Thoracic aorta (tissue), 2 donors: ENCODE data around the gene SLC39A2. TPM values are rescaled to one million over a fixed set of nuclear protein-coding genes. Genes with fewer than 3 reads are reported as not detected.

Experiments
- ATAC-seq: fragments of 150-250 bp; one replicate; pipeline ENCODE4 v1.8.0; 2017; ENCODE audit warnings: low read depth; ENCODE audit not compliant: insufficient number of reproducible peaks, low FRiP score
- DNase-seq: peaks from one replicate; pipeline ENCODE4 v3.0.0-alpha.2; 2020; ENCODE audit warnings: low spot score
- H3K27ac ChIP-seq, 2 donors: fragments of 200-600 bp; sonication (generic); 1 replicate in 1 of 2; 2 replicates in 1 of 2; pipeline ENCODE4 v1.5.1; 2016; ENCODE audit warnings: mild to moderate bottlenecking in 2 of 2, moderate library complexity in 2 of 2
- H3K27me3 ChIP-seq: fragments of 200-600 bp; sonication (generic); replicated peaks from 2 replicates; pipeline ENCODE4 v1.6.0; 2016; ENCODE audit warnings: mild to moderate bottlenecking; ENCODE audit not compliant: insufficient read depth
- H3K36me3 ChIP-seq: fragments of 200-600 bp; sonication (generic); one replicate; pipeline ENCODE4 v1.5.1; 2016
- H3K4me1 ChIP-seq, 2 donors: fragments of 200-600 bp; sonication (generic); 1 replicate in 1 of 2; 2 replicates in 1 of 2; pipeline versions ENCODE4 v1.5.1 to v1.6.0; 2016; ENCODE audit warnings: low read depth in 2 of 2, mild to moderate bottlenecking in 1 of 2; ENCODE audit not compliant: control insufficient read depth in 1 of 2
- H3K4me3 ChIP-seq: fragments of 200-600 bp; sonication (generic); 2 replicates; pipeline ENCODE4 v1.5.1; 2016; ENCODE audit warnings: mild to moderate bottlenecking
- H3K9me3 ChIP-seq: fragments of 200-600 bp; sonication (generic); 2 replicates; pipeline ENCODE4 v1.5.1; 2016
- total RNA-seq, 2 donors: library from RNA; depleted of rRNA; stranded (reverse); fragments of >200 nt; gene quantifications; one replicate each; pipeline versions ENCODE4 v1.1.0 to v1.2.3, GENCODE V29; 2016
- TF ChIP-seq, protein P1 (sequence below): fragments of 200-600 bp; sonication (generic); IDR thresholded peaks from one replicate; pipeline ENCODE4 v1.5.1; 2019; ENCODE audit warnings: antibody characterized with exemption

Gene SLC39A2
- total RNA-seq, 2 donors from 2014 or later, result not detected

- H3K9me3 ChIP-seq, result no peaks in the 10 kb centered on the region
- DNase-seq (no peak), ATAC-seq (no peak)
- TF ChIP-seq, protein P1, sequence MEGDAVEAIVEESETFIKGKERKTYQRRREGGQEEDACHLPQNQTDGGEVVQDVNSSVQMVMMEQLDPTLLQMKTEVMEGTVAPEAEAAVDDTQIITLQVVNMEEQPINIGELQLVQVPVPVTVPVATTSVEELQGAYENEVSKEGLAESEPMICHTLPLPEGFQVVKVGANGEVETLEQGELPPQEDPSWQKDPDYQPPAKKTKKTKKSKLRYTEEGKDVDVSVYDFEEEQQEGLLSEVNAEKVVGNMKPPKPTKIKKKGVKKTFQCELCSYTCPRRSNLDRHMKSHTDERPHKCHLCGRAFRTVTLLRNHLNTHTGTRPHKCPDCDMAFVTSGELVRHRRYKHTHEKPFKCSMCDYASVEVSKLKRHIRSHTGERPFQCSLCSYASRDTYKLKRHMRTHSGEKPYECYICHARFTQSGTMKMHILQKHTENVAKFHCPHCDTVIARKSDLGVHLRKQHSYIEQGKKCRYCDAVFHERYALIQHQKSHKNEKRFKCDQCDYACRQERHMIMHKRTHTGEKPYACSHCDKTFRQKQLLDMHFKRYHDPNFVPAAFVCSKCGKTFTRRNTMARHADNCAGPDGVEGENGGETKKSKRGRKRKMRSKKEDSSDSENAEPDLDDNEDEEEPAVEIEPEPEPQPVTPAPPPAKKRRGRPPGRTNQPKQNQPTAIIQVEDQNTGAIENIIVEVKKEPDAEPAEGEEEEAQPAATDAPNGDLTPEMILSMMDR, result no peak
- no peak overlapping the region for H3K27ac ChIP-seq
- no peaks in the 10 kb centered on the region for H3K27me3 ChIP-seq
- H3K4me3 ChIP-seq, result no peak overlapping the region
- no peaks in the 10 kb centered on the region for H3K36me3 ChIP-seq
- H3K4me1 ChIP-seq, result no peaks in the 10 kb centered on the region
Observed at GRCh38 chr14:21033133-21033698, 34.1 kb downstream of the SLC39A2 start.

- Histone ChIP-seq H3K27ac (no peak within 1 kb of the TSS), H3K4me3 (no peak within 1 kb of the TSS), H3K36me3 (no peaks in the 10 kb centered on the region), H3K4me1 (peaks cover 11 to 13% of the 10 kb centered on the region in 2 donors), H3K27me3 (no peaks in the 10 kb centered on the region), H3K9me3 (no peaks in the 10 kb centered on the region)
- ATAC-seq (no peak), DNase-seq (no peak)
- TF ChIP-seq, protein P1, result no peak
Observed at GRCh38 chr14:21034707-21035106, 35.6 kb downstream of the SLC39A2 start, which contains the start of gene RNASE13. Gene RNASE13, minus strand, starts transcription at chr14:21034807. Its CDS starts 519 bp downstream, at chr14:21034288.

GRCh38 chr14:21036751-21037150, 37.7 kb downstream of the SLC39A2 start:
- no peak for ATAC-seq
- Histone ChIP-seq H3K27ac (no peak overlapping the region), H3K36me3 (no peaks in the 10 kb centered on the region), H3K9me3 (no peaks in the 10 kb centered on the region), H3K4me3 (no peak overlapping the region), H3K27me3 (no peaks in the 10 kb centered on the region), H3K4me1 (peaks cover 13 to 17% of the 10 kb centered on the region in 2 donors)
- no peak for DNase-seq
- TF ChIP-seq, protein P1, result no peak

DNA sequence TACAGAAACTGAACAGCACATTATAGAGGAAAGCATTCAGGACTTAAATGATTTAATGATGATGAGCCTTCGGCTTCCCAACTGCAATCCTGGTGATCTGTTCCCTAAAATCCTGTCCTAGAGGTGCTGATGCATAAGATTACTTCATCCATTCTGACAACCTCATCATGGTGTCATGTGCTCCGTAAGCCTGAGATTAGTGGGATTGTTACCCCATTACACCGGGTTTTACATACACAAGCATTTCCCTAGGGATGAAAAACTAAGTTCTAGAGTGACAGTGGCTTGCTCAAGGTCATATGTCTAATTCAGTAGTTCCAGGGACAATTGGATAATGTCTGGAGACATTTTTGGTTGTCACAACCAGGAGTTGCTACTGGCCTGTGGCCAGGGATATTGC, 38.1 kb downstream of the SLC39A2 start:
- H3K27me3 ChIP-seq, result no peaks in the 10 kb centered on the region
- H3K4me1 ChIP-seq, result peaks cover 13 to 17% of the 10 kb centered on the region in 2 donors
- H3K36me3 ChIP-seq, result no peaks in the 10 kb centered on the region
- no peak overlapping the region for H3K27ac ChIP-seq
- TF ChIP-seq, protein P1, result no peak
- ATAC-seq (no peak), DNase-seq (no peak)
- no peak overlapping the region for H3K4me3 ChIP-seq
- no peaks in the 10 kb centered on the region for H3K9me3 ChIP-seq

GRCh38 chr14:21038441-21039422, 39.6 kb downstream of the SLC39A2 start:
- Histone ChIP-seq H3K27ac (peak overlapping the region; percentile 64 to 68), H3K9me3 (no peaks in the 10 kb centered on the region), H3K4me1 (peaks cover 13 to 17% of the 10 kb centered on the region in 2 donors), H3K27me3 (no peaks in the 10 kb centered on the region), H3K4me3 (peak overlapping the region; percentile 20), H3K36me3 (no peaks in the 10 kb centered on the region)
- ATAC-seq (no peak), DNase-seq (no peak)
- TF ChIP-seq, protein P1, result no peak
